C4-2B (cell line): ENCODE data around the gene MESP2.
"Not testable (repeated sequence)": the region's sequence is repeated elsewhere in the genome, so short reads cannot be mapped to it uniquely, and the experiment has no call there.

Experiments used
- H3K27ac ChIP-seq: fragments of 450-650 bp; 2 replicates; pipeline ENCODE4 v1.5.1; 2017
- CTCF ChIP-seq: fragments of 450-650 bp; conservative IDR thresholded peaks from 2 replicates; pipeline ENCODE4 v1.5.1; 2017; ENCODE audit warnings: mild to moderate bottlenecking
- ZFX ChIP-seq: fragments of 450-650 bp; IDR thresholded peaks from 2 replicates; pipeline ENCODE4 v1.6.1; 2017

Gene MESP2

DNA sequence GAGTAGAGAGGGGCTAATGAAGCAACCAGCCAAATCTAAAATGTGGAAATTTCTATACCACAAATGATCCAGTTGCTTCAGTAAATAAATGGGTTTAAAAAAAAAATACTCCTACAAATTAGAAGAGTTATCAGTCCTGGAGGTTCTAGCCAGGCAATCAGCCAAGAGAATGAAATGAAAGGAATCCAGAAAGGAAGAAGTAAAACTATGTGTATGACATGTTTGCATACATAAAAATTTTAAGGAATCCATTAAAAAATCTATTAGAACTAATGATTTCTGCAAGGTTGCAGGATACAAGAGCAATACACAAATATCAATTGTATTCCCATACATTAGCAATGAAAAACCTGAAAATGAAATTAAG is 9.6 kb downstream of the MESP2 start:
- no peak overlapping the region for H3K27ac ChIP-seq
- TF ChIP-seq ZFX (no peak), CTCF (no peak)

DNA sequence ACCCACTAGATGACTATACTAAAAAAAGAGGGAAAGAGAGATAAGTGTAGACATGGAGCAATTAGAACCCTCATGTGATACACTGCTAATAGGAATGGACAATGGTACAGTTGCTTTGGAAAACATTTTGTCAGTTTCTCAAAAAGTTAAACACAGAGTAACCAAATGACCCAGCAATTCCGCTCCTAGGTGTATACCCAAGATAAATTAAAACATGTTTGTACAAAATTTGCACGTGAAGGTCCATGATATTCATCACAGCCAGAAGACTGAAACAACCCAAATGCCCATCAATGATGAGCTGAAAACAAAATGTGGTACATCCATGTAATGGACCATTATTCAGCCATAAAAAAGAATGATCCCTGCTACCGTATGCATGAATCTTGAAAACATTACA is 11.8 kb downstream of the MESP2 start:
- TF ChIP-seq ZFX (no peak), CTCF (no peak)
- H3K27ac ChIP-seq: no peak overlapping the region

GRCh38 chr15:89788585-89788984 is 12.5 kb downstream of the MESP2 start:
- H3K27ac ChIP-seq: not testable (repeated sequence)

DNA sequence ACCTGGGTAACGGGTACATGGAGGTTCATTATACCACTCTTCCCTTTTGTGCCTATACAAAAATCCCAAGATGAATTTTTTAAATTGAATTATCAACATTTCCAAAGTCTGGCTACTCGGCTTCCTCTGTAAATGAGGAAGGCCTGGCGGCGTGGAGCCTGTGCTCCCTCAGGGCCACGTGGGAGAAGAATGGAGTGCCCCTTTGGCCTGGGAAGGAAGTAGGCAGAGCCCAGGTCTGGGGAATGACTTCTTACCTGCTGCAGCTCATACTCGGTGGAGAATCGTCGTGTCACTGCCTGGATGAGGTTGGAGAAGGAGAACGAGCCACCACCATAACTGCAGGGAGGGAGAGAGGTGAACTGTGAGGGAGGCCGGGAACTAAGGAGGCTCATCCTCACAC is 14.1 kb downstream of the MESP2 start:
- no peak for TF ChIP-seq ZFX
- no peak for TF ChIP-seq CTCF
- H3K27ac ChIP-seq: no peak overlapping the region

- no peak overlapping the region for H3K27ac ChIP-seq
- TF ChIP-seq CTCF: no peak
- TF ChIP-seq ZFX: no peak
Observed at GRCh38 chr15:89790661-89791060, 14.5 kb downstream of the MESP2 start.

DNA sequence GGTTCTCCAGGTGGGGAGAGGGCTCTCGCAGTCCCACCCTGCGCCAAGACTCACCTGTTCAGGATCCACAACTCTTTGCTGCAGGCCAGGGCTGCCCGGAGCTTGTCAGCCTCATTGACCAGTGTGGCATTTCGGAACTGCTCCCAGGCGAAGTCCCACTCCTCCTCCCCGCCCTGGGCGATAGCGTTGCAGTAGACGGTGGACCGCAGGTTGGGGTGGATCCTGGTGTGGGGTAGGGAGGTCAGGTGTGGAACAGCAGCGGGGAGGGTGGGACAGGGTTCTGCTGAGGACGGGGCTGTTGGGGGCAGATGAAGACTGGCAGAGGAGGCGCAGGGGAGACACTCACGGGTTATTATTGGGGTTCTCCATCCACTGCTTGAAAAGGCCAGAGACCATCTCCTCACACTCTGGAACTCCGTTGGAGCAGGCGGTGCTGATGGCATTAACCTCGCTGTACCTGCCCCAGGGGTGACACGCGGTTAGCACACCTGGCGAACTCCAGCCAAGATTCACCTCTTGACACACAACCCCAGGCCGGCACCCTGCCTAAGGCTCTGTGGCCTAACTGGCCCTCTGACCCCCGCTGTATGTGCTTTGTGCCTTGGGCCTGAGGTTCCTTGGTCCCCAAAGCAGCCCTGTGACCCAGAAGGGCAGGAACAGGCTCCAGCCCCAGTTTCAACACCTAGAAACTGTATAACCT is 16.1 kb downstream of the MESP2 start:
- TF ChIP-seq CTCF: no peak
- no peak overlapping the region for H3K27ac ChIP-seq

GRCh38 chr15:89794627-89795241 is 18.6 kb downstream of the MESP2 start:
- no peak overlapping the region for H3K27ac ChIP-seq
- TF ChIP-seq CTCF (no peak), ZFX (no peak)

DNA sequence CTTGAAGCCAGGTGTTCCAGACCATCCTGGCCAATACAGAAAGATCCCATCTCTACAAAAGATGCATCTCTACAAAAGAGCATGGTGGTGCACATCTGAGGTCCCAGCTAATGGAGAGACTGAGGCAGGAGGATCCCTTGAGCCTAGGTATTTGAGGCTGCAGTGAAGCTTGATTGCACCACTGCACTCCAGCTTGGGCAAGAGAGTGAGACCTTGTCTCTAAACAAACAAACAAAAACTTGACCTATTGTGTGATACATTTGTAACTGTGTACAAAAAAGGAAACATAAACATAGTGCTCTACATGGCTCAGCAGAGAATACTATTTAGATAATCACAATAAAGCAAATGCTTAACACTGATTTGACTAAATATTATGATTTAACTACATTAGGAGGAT is 19.9 kb downstream of the MESP2 start:
- no peak overlapping the region for H3K27ac ChIP-seq
- TF ChIP-seq ZFX (no peak), CTCF (no peak)
